Lower lobe of right lung (tissue), 2 donors: Measurements from ENCODE around the gene GNPDA1. TPM values are rescaled to one million over a fixed set of nuclear protein-coding genes. Genes with fewer than 3 reads are reported as not detected.

Experiments used
- ATAC-seq, 2 donors: fragments of 200-7000 bp; cut with Tn5 transposase; one replicate each; pipeline ENCODE4 v1.9.1; 2020 to 2022; ENCODE audit warnings: mild to moderate bottlenecking in 2 of 2, moderate library complexity in 2 of 2
- DNase-seq: peaks from one replicate; pipeline ENCODE4 v3.0.0-alpha.2; 2020
- H3K27ac ChIP-seq: fragments of 200-600 bp; one replicate; pipeline ENCODE4 v1.8.0; 2022
- H3K27me3 ChIP-seq: fragments of 200-600 bp; one replicate; pipeline ENCODE4 v1.8.0; 2022; ENCODE audit warnings: low read depth
- H3K36me3 ChIP-seq: fragments of 200-600 bp; one replicate; pipeline ENCODE4 v1.8.0; 2022; ENCODE audit warnings: mild to moderate bottlenecking
- H3K4me1 ChIP-seq: fragments of 200-600 bp; one replicate; pipeline ENCODE4 v1.8.0; 2022
- H3K4me3 ChIP-seq: fragments of 200-600 bp; one replicate; pipeline ENCODE4 v1.8.0; 2022; ENCODE audit warnings: mild to moderate bottlenecking
- H3K9me3 ChIP-seq: fragments of 200-600 bp; one replicate; pipeline ENCODE4 v1.8.0; 2022
- CTCF ChIP-seq: fragments of 200-600 bp; IDR thresholded peaks from one replicate; pipeline ENCODE4 v1.8.0; 2022; ENCODE audit warnings: antibody characterized with exemption, mild to moderate bottlenecking
- intact Hi-C: fragments of 100-400 bp; cut with DNase I; formaldehyde crosslinking; loops from one replicate; pipeline ENCODE4 v1.11.0; 2022
- total RNA-seq: library from RNA; stranded (reverse); fragmentation: NEBNext Ultra II Directional; extraction: Animal tissue kit (Norgen Biotek cat#: 25700); gene quantifications from one replicate; pipeline ENCODE4 v1.2.1, GENCODE V29; 2021
- donor health status: DM: no; HTN: yes; CAD: no; lungs with severe emphysema.

Gene GNPDA1
- total RNA-seq, 1 donor from 2014 or later: 38.3 TPM

GRCh38 chr5:142017832-142018427 is 5.1 kb upstream of the GNPDA1 start:
- DNase-seq (no peak), ATAC-seq (no peak)
- Histone ChIP-seq H3K27me3 (no peaks in the 10 kb centered on the region), H3K4me3 (no peak overlapping the region), H3K4me1 (peaks cover 23% of the 10 kb centered on the region), H3K27ac (no peak overlapping the region), H3K36me3 (no peaks in the 10 kb centered on the region), H3K9me3 (no peaks in the 10 kb centered on the region)
- TF ChIP-seq CTCF: no peak
- intact Hi-C loops: loop anchor here (10.0 kb wide), 1 partner anchor 127 kb away; no protein-coding TSS in a partner anchor

- Histone ChIP-seq H3K27ac (no peak overlapping the region), H3K27me3 (no peaks in the 10 kb centered on the region), H3K4me1 (peaks cover 34% of the 10 kb centered on the region), H3K36me3 (peaks cover 2% of the 10 kb centered on the region), H3K9me3 (no peaks in the 10 kb centered on the region), H3K4me3 (no peak overlapping the region)
- intact Hi-C loops: loop anchor here (10.0 kb wide), 1 partner anchor 128 kb away; no protein-coding TSS in a partner anchor
- ATAC-seq: no peak
- TF ChIP-seq CTCF: no peak
- DNase-seq: no peak
Measured at GRCh38 chr5:142016556-142016955, 3.7 kb upstream of the GNPDA1 start.

- Histone ChIP-seq H3K9me3 (no peaks in the 10 kb centered on the region), H3K27ac (peak overlapping the region; percentile 47), H3K27me3 (no peaks in the 10 kb centered on the region), H3K4me3 (no peak overlapping the region), H3K4me1 (peaks cover 36% of the 10 kb centered on the region), H3K36me3 (peaks cover 5% of the 10 kb centered on the region)
- no peak for DNase-seq
- peak; percentile 4 to 33 for ATAC-seq
- no peak for TF ChIP-seq CTCF
- intact Hi-C loops: loop anchor here (10.0 kb wide), 1 partner anchor 129 kb away; no protein-coding TSS in a partner anchor
Measured at GRCh38 chr5:142015781-142016533, 3.1 kb upstream of the GNPDA1 start.

GRCh38 chr5:142014911-142015584 is 2.2 kb upstream of the GNPDA1 start:
- DNase-seq (no peak), ATAC-seq (peak; percentile 39 to 59)
- H3K36me3 ChIP-seq: peaks cover 5% of the 10 kb centered on the region
- peak; percentile 53 for TF ChIP-seq CTCF
- H3K27ac ChIP-seq: peak overlapping the region; percentile 47
- no peaks in the 10 kb centered on the region for H3K27me3 ChIP-seq
- peaks cover 36% of the 10 kb centered on the region for H3K4me1 ChIP-seq
- intact Hi-C loops: loop anchor here (10.0 kb wide), 1 partner anchor 130 kb away; no protein-coding TSS in a partner anchor
- H3K4me3 ChIP-seq: no peak overlapping the region
- H3K9me3 ChIP-seq: no peaks in the 10 kb centered on the region

GRCh38 chr5:142013734-142014521 is 1.1 kb upstream of the GNPDA1 start:
- H3K36me3 ChIP-seq: peaks cover 12% of the 10 kb centered on the region
- intact Hi-C loops: loop anchor here (10.0 kb wide), 1 partner anchor 131 kb away; no protein-coding TSS in a partner anchor
- ATAC-seq: no peak
- DNase-seq: no peak
- H3K4me3 ChIP-seq: no peak overlapping the region
- H3K9me3 ChIP-seq: no peaks in the 10 kb centered on the region
- TF ChIP-seq CTCF: no peak
- H3K4me1 ChIP-seq: peaks cover 36% of the 10 kb centered on the region
- H3K27ac ChIP-seq: no peak overlapping the region
- H3K27me3 ChIP-seq: no peaks in the 10 kb centered on the region
